Thoracic aorta (tissue), 2 donors: Measurements from ENCODE around the gene ZNF597. TPM values are rescaled to one million over a fixed set of nuclear protein-coding genes. Genes with fewer than 3 reads are reported as not detected.
A peak's percentile ranks its signal among the peaks of the same experiment; 100 is the strongest.

ENCODE experiments used
- ATAC-seq: fragments of 150-250 bp; one replicate; pipeline ENCODE4 v1.8.0; 2017; ENCODE audit warnings: low read depth; ENCODE audit not compliant: insufficient number of reproducible peaks, low FRiP score
- DNase-seq: peaks from one replicate; pipeline ENCODE4 v3.0.0-alpha.2; 2020; ENCODE audit warnings: low spot score
- H3K27ac ChIP-seq, 2 donors: fragments of 200-600 bp; sonication (generic); 1 replicate in 1 of 2; 2 replicates in 1 of 2; pipeline ENCODE4 v1.5.1; 2016; ENCODE audit warnings: mild to moderate bottlenecking in 2 of 2, moderate library complexity in 2 of 2
- H3K27me3 ChIP-seq: fragments of 200-600 bp; sonication (generic); replicated peaks from 2 replicates; pipeline ENCODE4 v1.6.0; 2016; ENCODE audit warnings: mild to moderate bottlenecking; ENCODE audit not compliant: insufficient read depth
- H3K36me3 ChIP-seq: fragments of 200-600 bp; sonication (generic); one replicate; pipeline ENCODE4 v1.5.1; 2016
- H3K4me1 ChIP-seq, 2 donors: fragments of 200-600 bp; sonication (generic); 1 replicate in 1 of 2; 2 replicates in 1 of 2; pipeline versions ENCODE4 v1.5.1 to v1.6.0; 2016; ENCODE audit warnings: low read depth in 2 of 2, mild to moderate bottlenecking in 1 of 2; ENCODE audit not compliant: control insufficient read depth in 1 of 2
- H3K4me3 ChIP-seq: fragments of 200-600 bp; sonication (generic); 2 replicates; pipeline ENCODE4 v1.5.1; 2016; ENCODE audit warnings: mild to moderate bottlenecking
- H3K9me3 ChIP-seq: fragments of 200-600 bp; sonication (generic); 2 replicates; pipeline ENCODE4 v1.5.1; 2016
- CTCF ChIP-seq: fragments of 200-600 bp; sonication (generic); IDR thresholded peaks from one replicate; pipeline ENCODE4 v1.5.1; 2019; ENCODE audit warnings: antibody characterized with exemption
- total RNA-seq, 2 donors: library from RNA; depleted of rRNA; stranded (reverse); fragments of >200 nt; gene quantifications; one replicate each; pipeline versions ENCODE4 v1.1.0 to v1.2.3, GENCODE V29; 2016

Gene ZNF597
- total RNA-seq, 2 donors from 2014 or later, result 2.3 to 6.2 TPM

DNA sequence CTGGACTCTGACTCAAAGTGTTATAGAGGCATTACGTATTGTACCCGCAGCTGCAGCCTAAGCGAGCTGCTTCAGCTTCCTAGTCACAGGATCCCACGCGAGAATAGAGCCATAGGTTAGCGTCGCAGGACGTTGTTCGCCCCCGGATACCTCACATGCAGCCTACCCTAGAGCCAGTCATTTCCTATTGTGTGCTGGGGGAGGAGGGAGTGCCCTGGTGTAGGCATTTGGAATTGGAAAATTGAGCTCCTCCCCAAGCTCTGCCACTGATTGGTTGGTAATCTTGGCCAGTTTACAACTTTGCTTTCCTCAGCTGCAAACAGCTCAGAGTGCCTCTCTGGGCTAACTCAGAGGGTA lies 706 bp upstream of the ZNF597 start:
- H3K27ac ChIP-seq, result peak overlapping the region; percentile 66 to 87
- no peak for DNase-seq
- TF ChIP-seq CTCF, result no peak
- H3K4me1 ChIP-seq, result peaks cover 0 to 8% of the 10 kb centered on the region in 2 donors
- peaks cover 6% of the 10 kb centered on the region for H3K9me3 ChIP-seq
- H3K27me3 ChIP-seq, result no peaks in the 10 kb centered on the region
- peaks cover 8% of the 10 kb centered on the region for H3K36me3 ChIP-seq
- no peak for ATAC-seq
- H3K4me3 ChIP-seq, result peak overlapping the region; percentile 80

- Histone ChIP-seq H3K4me3 (no peak overlapping the region), H3K27me3 (no peaks in the 10 kb centered on the region), H3K9me3 (peaks cover 6% of the 10 kb centered on the region), H3K4me1 (peaks cover 0 to 5% of the 10 kb centered on the region in 2 donors), H3K36me3 (peaks cover 6% of the 10 kb centered on the region), H3K27ac (no peak overlapping the region)
- TF ChIP-seq CTCF, result no peak
- ATAC-seq (no peak), DNase-seq (no peak)
Observed at GRCh38 chr16:3439637-3440036, 3.7 kb downstream of the ZNF597 start.

DNA sequence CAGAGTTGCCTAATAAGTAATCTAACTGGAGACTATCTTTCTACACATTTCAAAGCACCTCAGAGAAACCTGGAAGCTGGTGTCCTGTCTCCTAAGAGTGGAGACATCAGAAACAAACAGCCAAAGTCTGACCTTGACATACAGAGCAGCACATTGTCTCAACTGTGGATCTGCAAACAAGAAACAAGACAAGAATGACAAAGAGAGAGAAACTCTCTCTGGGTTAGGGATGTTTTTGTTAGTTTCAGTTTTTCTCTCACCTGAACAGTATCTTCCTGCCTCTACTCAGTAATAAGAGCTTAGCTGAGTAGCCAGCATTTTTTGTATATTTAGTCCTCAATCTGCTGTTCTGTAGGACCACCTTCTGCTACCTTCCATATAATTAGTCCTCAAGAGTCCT lies 8.9 kb downstream of the ZNF597 start:
- ATAC-seq (no peak), DNase-seq (no peak)
- H3K27me3 ChIP-seq, result no peaks in the 10 kb centered on the region
- H3K4me1 ChIP-seq, result no peaks in the 10 kb centered on the region
- H3K9me3 ChIP-seq, result peaks cover 1% of the 10 kb centered on the region
- no peak overlapping the region for H3K4me3 ChIP-seq
- no peak for TF ChIP-seq CTCF
- no peak overlapping the region for H3K27ac ChIP-seq
- peaks cover 10% of the 10 kb centered on the region for H3K36me3 ChIP-seq

DNA sequence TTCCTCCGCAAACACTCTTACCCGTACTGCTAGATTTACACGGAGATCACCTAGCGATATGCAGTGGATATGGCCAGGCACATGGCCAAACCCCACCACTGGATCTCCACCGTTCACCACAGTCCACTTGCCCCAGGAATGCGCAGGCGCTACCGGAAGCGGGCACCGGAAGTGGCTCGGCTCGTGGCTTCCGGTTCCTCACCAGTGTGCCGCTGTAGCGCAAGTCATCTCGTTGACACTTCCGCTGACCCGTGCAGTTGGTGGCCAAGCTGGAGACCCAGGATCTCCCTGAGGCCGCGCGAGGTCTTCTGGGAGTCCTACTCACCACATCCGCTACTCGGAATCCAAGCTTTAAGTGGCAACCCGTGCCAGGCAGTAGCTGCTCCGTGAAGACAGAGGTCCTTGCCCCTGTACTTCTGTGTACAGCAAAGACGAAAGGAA lies 11.5 kb downstream of the ZNF597 start:
- no peaks in the 10 kb centered on the region for H3K27me3 ChIP-seq
- TF ChIP-seq CTCF, result no peak
- DNase-seq (no peak), ATAC-seq (no peak)
- H3K36me3 ChIP-seq, result peaks cover 4% of the 10 kb centered on the region
- H3K4me3 ChIP-seq, result peak overlapping the region; percentile 54
- no peaks in the 10 kb centered on the region for H3K4me1 ChIP-seq
- no peaks in the 10 kb centered on the region for H3K9me3 ChIP-seq
- no peak overlapping the region for H3K27ac ChIP-seq

DNA sequence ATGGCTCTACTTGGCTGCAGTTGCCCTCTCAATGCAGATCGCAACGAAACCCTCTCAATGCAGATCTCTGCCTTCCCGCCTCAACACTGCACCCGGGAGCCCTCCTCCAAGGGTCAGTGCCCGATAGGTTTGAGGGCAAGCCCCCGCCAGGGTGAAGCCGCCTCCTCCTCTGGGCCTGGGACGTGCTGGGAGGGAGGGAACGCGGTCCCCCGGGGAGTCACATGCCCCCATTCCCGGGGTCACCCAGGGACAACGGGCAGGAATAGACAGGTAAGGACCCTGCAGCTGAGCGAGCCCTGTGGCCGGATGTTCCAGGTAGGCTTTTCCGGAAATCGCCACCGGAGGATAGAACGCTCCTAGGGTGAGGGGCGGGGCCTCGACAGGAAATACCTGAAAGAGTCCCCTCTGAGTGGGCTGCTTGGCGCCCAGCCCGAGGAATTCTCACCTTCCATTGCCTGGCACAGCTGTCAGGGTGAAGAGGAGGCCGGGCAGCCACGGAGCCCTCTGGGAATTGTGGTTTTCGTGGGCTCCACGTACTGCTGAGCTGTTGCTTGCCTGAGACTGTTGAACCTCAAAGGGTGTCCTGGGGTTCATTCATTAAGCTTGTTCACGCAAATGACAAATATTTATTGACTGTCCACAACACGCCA lies 29.4 kb downstream of the ZNF597 start:
- Histone ChIP-seq H3K9me3 (peaks cover 52% of the 10 kb centered on the region), H3K27ac (no peak overlapping the region)
- no peak for ATAC-seq

More for the DNA sequence above, 29.4 kb downstream of the ZNF597 start:
- DNase-seq, result no peak
- TF ChIP-seq CTCF, result no peak
- Histone ChIP-seq H3K36me3 (peaks cover 20% of the 10 kb centered on the region), H3K4me3 (no peak overlapping the region), H3K27me3 (no peaks in the 10 kb centered on the region), H3K4me1 (no peaks in the 10 kb centered on the region)
